ENCODE data around the gene HEATR1. TPM values are rescaled to one million over a fixed set of nuclear protein-coding genes. Genes with fewer than 3 reads are reported as not detected.
A peak's percentile ranks its signal among the peaks of the same experiment; 100 is the strongest.
"Not testable (repeated sequence)": the region's sequence is repeated elsewhere in the genome, so short reads cannot be mapped to it uniquely, and the experiment has no call there.

The HEATR1 gene, protein sequence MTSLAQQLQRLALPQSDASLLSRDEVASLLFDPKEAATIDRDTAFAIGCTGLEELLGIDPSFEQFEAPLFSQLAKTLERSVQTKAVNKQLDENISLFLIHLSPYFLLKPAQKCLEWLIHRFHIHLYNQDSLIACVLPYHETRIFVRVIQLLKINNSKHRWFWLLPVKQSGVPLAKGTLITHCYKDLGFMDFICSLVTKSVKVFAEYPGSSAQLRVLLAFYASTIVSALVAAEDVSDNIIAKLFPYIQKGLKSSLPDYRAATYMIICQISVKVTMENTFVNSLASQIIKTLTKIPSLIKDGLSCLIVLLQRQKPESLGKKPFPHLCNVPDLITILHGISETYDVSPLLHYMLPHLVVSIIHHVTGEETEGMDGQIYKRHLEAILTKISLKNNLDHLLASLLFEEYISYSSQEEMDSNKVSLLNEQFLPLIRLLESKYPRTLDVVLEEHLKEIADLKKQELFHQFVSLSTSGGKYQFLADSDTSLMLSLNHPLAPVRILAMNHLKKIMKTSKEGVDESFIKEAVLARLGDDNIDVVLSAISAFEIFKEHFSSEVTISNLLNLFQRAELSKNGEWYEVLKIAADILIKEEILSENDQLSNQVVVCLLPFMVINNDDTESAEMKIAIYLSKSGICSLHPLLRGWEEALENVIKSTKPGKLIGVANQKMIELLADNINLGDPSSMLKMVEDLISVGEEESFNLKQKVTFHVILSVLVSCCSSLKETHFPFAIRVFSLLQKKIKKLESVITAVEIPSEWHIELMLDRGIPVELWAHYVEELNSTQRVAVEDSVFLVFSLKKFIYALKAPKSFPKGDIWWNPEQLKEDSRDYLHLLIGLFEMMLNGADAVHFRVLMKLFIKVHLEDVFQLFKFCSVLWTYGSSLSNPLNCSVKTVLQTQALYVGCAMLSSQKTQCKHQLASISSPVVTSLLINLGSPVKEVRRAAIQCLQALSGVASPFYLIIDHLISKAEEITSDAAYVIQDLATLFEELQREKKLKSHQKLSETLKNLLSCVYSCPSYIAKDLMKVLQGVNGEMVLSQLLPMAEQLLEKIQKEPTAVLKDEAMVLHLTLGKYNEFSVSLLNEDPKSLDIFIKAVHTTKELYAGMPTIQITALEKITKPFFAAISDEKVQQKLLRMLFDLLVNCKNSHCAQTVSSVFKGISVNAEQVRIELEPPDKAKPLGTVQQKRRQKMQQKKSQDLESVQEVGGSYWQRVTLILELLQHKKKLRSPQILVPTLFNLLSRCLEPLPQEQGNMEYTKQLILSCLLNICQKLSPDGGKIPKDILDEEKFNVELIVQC (N-terminal part only)
- total RNA-seq, result 7.9 TPM

DNA sequence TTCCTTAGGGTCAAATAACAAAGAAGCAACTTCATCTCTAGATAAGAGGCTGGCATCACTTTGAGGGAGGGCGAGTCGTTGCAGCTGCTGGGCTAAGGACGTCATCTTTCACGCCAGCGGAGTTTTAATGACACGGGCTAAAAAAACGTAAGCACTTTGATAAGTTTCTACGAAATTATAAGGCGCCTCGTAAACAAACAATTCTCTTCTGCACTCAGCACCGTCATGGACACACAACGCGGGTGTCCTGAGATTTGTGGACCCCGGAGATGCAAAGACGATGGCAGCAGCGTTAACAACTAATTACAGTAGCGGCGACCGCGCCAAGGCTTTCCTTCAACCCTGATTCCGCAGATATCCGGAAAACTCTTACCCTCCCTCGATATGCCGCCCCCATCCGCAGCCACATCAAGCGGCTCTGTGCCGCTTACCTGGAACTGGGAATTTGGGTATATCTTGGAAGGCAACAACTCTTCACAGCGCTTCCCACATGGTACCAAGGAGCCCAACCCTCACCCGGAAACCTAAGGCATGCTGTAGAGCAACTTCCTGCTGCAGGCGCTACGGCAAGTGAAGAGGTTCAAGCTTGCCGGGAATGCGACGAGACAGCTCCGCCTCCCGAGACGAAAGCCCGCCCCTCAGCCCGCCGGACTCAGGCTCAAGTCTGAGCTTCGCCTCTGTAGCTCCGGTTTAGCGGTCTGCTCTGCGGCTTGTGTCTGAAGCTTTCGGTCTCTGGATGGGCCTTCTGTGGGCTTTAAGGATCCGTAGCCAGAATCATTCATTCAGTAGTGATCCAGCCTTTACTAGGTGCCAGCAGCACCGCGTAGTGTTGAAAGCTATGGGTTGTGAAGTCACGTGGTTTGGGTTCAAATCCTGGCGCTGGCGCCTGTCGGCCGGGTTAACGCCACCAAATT is at the start of gene HEATR1:
Gene HEATR1, minus strand, starts transcription at position 526 of the 914 bp plus-strand sequence. Its CDS starts 421 bp downstream, at position 105.
- ATAC-seq, result peak; percentile 99

DNA sequence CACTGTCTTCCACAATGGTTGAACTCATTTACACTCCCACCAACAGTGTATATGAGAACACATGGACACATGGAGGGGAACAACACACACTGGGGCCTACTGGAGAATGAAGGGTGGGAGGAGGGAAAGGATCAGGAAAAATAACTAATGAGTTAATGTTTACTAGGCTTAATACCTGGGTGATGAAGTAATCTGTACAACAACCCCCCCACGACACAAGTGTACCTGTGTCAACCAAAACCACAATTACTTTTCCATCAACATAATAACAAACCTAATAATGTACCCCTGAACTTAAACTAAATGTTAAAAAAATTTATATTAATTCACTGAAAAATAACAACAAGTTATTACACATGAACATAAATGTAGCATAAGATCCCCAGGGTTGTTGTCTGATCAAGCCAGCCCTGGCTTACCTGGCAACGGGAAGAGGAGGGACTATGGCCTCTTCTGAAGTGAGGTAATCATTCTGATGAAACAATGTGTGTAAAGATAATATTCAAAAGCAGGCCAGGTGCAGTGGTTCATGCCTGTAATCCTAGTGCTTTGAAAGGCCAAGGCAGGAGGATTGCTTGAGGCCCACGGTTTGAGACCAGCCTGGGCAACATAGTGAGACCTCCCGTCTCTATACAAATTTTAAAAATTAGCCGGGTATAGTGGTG is 40.8 kb upstream of the HEATR1 start:
- ATAC-seq (no peak), DNase-seq (ENCODE audit: low spot score) (no peak)

More for the DNA sequence above, at the start of gene HEATR1:
- peak; percentile 96 for DNase-seq (ENCODE audit: low spot score)

DNA sequence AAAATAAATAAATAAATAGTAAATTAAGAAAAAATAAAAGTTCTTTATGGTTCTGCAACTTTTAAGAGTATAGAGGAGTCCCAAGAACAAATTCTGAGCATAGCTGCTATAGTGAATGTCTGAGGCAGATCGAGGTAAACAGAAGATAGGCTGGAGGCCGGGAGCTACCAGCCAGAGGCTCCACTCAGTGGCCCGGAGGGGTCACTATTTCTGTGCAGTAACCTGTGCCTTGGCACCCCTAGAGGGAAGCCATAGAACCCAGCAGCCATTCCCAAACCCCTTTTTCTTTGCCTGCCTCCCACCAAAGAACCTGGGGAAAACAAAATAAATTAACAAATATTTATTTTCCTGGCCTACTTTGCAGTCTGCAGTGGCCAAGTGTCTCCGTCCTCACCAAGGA is 38.4 kb upstream of the HEATR1 start:
- ATAC-seq, result no peak
- DNase-seq (ENCODE audit: low spot score), result no peak

DNA sequence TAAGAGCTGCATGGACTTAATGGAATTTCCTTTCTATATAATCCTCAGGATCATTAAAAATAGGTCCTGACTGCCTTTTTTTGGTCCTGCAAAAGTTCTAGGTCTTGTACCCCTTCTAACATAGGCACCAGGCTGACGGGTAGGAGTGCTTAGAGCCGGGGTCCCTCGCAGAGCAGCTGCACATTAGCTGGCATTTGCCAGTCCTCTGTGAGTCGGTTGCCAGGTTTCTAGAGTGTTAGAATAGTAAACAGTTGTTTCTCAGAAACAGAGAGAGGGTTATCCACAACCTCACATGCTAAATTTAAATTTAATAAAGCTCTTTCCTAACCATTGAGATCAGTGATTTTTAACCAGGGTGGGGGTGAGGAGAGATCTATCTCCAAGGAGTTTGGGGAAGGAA is 35.4 kb upstream of the HEATR1 start:
- no peak for ATAC-seq
- no peak for DNase-seq (ENCODE audit: low spot score)

DNA sequence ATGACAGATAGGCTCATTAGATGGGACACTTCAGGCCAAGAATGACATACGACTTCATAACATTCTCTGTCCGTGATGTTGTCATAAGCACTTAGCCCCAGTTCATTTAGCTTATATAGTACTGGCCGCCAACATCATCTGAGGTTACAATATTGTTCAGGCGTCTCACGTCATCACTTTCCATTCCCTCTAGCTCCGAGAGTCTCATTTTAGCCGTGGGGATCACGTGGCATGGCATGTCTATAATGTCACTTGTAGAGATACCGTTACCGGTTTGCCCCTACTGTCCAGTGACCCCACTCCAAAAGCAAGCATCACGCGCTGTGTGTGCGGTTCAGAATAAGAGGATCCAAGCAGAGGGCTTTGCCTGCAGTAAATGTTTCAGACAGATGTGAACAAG is 34.6 kb upstream of the HEATR1 start:
- ATAC-seq (no peak), DNase-seq (ENCODE audit: low spot score) (no peak)

DNA sequence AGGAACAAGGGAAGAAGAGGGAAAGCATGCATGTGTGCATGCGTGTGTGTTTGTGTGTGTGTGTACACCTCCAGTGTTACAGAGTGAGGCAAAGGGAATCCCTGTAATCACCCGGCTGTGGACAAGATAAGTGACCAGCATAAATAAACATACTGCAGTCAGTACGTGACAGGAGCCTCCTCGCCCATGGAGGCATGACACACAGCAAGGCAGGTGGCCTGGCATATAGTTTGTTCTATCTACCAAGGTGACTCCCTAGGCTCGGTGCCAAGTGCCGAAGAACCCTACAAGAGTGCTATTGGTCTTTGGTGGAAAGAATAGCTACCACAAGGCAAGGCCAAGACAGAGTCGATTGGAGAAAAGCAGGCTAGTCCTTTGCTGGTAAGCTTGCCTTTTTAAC is 31.7 kb upstream of the HEATR1 start:
- DNase-seq (ENCODE audit: low spot score) (no peak), ATAC-seq (no peak)

DNA sequence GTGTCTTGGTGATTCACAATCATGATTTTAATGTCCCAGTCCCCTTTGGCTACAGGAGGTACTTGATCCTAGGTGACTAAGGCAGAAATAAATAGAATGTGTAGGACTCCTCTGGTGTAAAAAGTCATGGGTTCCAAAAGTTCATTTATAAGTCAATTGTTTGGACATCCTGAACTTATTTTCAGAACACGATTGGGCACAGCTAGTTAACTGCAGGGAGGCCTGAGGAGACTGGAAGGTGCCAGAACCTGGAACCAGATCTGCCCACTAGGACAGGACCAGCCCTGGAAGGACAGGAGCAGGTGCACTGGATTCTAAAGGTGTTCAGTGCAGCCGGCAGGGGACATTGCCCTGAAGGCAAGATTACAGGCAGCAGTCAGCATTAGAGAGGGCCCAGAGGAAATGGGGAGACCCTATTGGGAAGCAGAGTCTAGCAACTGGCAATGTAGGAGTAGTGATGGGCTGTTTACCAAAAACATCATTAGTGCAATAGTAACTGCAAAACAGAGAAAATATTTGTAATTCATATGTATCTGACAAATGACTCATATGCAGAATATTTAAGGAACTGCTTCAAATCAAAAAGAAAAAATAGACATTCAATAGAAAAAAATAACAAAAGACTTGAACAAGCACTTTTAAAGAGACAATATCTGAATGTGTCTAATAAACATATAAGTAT is 23.6 kb upstream of the HEATR1 start:
- ATAC-seq, result no peak
- no peak for DNase-seq (ENCODE audit: low spot score)

DNA sequence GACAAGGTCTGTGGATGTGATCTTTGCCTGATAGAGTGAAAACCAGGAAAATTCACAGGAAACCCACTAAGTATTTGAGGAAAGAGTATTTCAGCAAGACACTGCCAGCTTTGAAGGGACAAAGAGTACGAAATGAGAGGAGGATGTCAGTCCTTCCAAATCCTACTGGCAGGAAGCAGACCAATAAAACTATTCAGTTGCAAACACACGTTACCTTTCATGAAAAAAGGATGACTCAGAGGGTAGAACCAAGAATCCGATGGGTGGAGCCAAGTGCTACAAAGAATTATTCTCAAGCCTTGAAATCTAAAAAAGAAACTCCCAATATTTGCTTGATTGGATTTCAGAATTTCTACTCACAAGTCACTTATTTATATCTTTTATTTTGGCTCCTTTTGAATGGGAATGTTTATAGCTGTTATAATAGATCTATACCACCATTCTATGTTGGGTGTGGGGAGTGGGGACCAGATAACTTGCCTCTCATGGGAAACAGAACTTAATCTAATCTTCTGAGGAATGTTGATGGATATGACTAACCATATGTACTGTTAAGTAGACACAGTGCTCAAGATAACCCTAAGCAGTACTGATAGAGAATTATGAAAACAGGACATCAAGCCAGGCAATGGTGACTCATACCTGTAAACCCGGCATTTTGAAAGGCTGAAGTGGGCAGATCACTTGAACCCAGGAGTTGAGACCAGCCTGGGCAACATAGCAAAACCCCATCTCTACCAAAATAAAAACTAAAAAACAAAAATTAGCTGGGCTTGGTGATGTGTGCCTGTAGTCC is 19.3 kb upstream of the HEATR1 start:
- ATAC-seq, result no peak
- DNase-seq (ENCODE audit: low spot score), result no peak

DNA sequence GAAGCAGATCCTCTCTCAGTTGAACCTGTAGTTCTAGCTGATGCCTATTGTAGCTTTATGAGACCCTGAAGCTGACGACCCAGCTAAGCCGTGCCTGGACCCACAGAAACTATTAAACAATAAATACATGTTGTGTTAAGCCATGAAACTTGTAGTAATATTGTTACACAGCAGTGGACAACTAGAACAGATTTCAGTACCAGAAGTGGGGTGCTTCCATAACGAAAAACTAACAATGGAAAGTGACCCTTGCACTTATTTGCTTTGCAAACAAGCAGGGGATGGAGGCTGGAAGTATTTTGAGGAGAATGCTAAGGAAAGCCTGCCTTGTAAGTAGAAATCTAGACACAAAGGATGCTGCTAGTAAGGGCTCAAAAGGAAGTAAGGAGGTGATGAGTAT is 18.1 kb upstream of the HEATR1 start:
- DNase-seq (ENCODE audit: low spot score), result no peak
- ATAC-seq, result no peak

DNA sequence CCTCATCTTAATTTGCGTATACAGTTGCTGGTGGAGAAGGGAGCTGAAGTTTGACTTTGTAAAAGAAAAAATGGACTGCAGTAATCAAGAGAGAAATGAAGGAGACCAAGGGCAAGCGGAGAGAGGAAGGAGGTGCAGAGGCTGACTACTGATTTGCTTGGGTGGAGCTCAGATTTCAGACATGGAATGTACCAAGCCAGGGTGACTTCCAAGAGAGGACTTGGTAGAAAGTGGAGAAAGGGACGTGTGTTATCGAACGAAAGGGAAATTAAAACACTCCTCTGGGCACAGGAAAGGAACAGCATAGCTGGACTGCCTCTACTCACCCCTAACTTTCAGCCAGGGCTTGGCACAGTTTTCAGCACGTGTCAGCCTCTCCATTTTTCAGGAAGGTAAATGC is 15.1 kb upstream of the HEATR1 start:
- ATAC-seq, result no peak

DNA sequence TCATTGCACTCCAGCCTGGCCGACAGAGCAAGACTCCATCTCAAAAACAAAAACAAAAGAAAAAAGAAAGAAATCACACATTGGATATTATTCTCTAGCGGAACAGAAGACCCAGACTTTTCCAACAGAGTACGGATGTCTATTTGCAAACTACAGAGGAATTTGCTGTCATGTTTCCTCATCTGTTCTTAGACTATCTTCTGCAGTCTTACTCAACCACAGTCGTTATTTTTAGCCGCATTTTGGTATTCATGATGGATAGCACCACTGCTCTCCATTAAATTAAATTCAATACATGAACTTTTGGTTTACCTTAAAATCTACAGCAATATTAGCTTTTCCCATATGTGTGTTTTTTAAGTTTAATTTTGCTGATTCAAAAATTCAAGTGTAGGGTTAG is 14.2 kb upstream of the HEATR1 start:
- no peak for DNase-seq (ENCODE audit: low spot score)
- no peak for ATAC-seq

More for the DNA sequence above, 15.1 kb upstream of the HEATR1 start:
- no peak for DNase-seq (ENCODE audit: low spot score)

DNA sequence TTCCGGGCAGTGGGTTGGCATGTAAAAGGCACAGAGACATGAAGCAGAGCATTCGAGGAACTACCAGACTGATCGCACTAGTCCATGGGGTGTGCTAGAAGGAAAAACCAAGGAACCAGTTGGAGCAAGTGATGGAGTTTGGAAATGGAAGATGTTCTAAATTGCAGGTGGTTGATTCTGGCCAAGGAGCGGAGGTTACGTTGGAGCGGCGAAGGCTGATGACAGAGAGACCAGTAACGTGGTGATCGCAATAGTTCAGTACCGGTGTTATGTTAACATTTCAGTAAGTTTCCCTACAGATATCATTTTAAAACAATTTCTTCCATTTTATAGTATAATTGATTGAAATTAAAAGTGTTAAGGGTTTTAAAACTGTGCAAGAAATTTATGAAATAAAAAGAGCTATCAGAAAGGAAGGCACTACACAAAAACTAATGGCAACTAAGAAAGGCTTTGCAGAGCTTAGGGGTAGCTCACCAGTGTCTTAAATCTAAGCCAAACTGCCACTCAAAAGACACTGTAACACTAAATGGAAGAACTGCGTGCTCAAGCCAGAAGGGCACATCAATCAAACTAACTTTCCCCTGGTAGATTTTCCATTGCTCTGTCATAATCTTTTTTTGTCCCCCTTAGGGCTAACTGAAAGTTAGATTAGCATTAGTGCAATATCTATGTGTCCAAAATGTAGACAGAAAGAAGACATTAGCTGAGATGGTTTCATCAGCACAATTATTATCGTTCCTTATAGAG is 11.3 kb upstream of the HEATR1 start:
- ATAC-seq, result no peak

DNA sequence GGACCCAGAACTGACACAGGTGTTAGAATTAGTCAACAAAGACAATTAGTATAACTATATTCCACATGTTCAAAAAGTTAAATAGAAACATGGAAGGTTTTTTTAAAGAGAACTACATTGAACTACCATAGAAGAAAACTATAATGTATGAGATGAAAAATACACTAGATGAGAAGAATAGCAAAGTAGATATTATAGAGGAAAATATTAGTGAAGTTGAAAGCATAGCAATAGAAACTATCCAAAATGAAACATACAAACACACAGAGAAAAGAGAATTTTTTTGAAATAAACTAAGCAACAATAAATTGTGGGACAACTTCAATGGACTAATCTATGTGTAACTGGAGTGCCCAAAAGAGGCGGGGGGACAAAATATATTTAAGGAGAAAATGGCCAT is 8.0 kb upstream of the HEATR1 start:
- ATAC-seq, result no peak
- no peak for DNase-seq (ENCODE audit: low spot score)

More for the DNA sequence above, 11.3 kb upstream of the HEATR1 start:
- DNase-seq (ENCODE audit: low spot score), result no peak

DNA sequence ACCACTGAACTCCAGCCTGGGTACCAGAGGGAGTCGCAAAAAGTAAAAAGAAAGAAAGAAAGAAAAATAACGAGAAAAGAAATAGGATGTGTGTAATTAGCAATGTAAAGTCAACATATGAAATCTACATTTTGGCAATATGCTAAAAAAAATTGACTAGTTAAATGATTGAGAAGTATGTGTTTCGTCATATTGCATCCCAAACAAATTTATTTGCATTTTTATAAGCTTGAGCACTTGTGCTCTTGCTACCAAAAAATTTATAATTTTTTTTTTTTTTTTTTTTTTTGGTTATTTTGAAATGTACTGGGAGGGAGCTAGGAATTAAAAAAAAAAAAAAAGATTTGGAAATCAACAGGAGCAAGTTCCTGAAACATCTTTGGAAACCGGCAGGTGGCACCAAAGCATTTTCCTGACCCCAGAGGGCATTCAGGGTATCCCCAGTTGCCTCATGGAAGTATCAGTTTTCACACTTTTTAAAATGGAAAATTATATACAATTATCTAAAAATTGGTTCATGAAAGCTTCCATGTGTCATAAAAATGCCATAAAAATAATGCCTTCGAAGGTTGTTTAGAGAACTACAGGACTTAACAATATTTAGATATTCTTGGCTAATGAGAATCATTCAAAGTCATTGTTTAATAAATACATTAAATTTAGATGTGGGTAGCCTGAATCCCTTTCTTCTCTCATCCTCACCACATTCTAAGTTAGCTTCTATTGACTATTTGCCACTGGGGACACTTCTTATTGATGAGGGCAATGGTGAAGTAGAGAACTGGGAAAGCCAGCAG is 4.8 kb upstream of the HEATR1 start:
- DNase-seq (ENCODE audit: low spot score) (peak; percentile 52), ATAC-seq (peak; percentile 34)

DNA sequence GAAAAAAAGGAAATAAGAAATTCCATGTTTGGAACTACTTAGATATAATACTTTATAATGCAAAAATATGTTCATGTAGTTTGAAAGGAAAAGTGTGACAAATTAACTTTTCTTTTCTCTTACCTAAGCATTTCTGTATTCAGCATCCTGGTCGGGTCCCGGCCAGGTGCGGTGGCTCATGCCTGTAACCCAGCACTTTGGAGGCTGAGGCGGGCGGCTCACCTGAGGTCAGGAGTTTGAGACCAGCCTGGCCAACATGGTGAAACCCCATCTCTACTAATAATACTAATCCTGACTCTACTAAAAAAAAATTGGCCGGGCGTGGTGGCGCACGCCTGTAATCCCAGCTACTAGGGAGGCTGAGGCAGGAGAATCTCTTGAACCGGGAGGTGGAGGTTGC is 3.3 kb upstream of the HEATR1 start:
- not testable (repeated sequence) for ATAC-seq; DNase-seq (ENCODE audit: low spot score)

Measured in left lobe of liver (tissue), 2 donors.